HepG2 (cell line): ENCODE data around the gene FAAP20. TPM values are rescaled to one million over a fixed set of nuclear protein-coding genes. Genes with fewer than 3 reads are reported as not detected.

Experiments used
- ELF1 ChIP-seq: sonication (generic); formaldehyde crosslinking; IDR thresholded peaks from 2 replicates; pipeline ENCODE4 v1.4.0; 2020; ENCODE audit warnings: missing genetic modification reagents
- HNF4A ChIP-seq: sonication (generic); formaldehyde crosslinking; IDR thresholded peaks from 2 replicates; pipeline ENCODE4 v1.4.0; 2020; ENCODE audit warnings: missing genetic modification reagents
- NCOA1 ChIP-seq: sonication (generic); formaldehyde crosslinking; IDR thresholded peaks from 2 replicates; pipeline ENCODE4 v1.9.0; 2021; ENCODE audit warnings: missing genetic modification reagents
- RELA ChIP-seq: sonication (generic); formaldehyde crosslinking; IDR thresholded peaks from 2 replicates; pipeline ENCODE4 v1.4.0; 2020; ENCODE audit warnings: missing genetic modification reagents
- RXRA ChIP-seq: sonication (generic); formaldehyde crosslinking; IDR thresholded peaks from 2 replicates; pipeline ENCODE4 v1.5.1; 2020; ENCODE audit warnings: missing genetic modification reagents
- SRSF4 ChIP-seq: fragments of 200-400 bp; formaldehyde crosslinking; IDR thresholded peaks from one replicate; pipeline ENCODE4 v1.6.1; 2018; ENCODE audit warnings: mild to moderate bottlenecking, low read depth, low read length, moderate library complexity; ENCODE audit not compliant: poor library complexity, severe bottlenecking
- SSRP1 ChIP-seq: IDR thresholded peaks from 2 replicates; pipeline ENCODE4 v1.6.1; 2016; ENCODE audit warnings: control low read depth
- TAF1 ChIP-seq: sonication (generic); formaldehyde crosslinking; IDR thresholded peaks from 2 replicates; pipeline ENCODE4 v1.4.0; 2020; ENCODE audit warnings: missing genetic modification reagents
- TCF7L2 ChIP-seq: IDR thresholded peaks from 2 replicates; pipeline ENCODE4 v1.6.1; 2011; ENCODE audit warnings: mild to moderate bottlenecking, low read depth, low read length, moderate library complexity
- ZC3H4 ChIP-seq: sonication (generic); formaldehyde crosslinking; IDR thresholded peaks from 2 replicates; pipeline ENCODE4 v1.4.0; 2020; ENCODE audit warnings: missing genetic modification reagents, borderline replicate concordance
- ZFY ChIP-seq: sonication (generic); formaldehyde crosslinking; IDR thresholded peaks from 2 replicates; pipeline ENCODE4 v1.4.0; 2020; ENCODE audit warnings: missing genetic modification reagents
- ZNF530 ChIP-seq: sonication (generic); formaldehyde crosslinking; IDR thresholded peaks from 2 replicates; pipeline ENCODE4 v1.5.0; 2020; ENCODE audit warnings: low read depth, mild to moderate bottlenecking, missing genetic modification reagents
- polyA plus RNA-seq, 8 experiments: library from polyadenylated mRNA; depleted of rRNA in 3 of 8; stranded (reverse) in 7 of 8; unstranded in 1 of 8; fragments of >200 nt; fragmentation: Illumina TruSeq in 4 of 8; extraction: Trizol in 4 of 8; gene quantifications; 2 replicates each; pipeline versions ENCODE4 v1.2.1 to v1.2.3, GENCODE V29; 2011 to 2016; ENCODE audit warnings: low read depth in 4 of 8, missing spikeins in 1 of 8, mixed read lengths in 1 of 8; ENCODE audit not compliant: insufficient read depth in 1 of 8
- total RNA-seq, 5 experiments: library from RNA; depleted of rRNA; stranded (reverse); fragments of >200 nt; fragmentation: Illumina TruSeq; extraction: Trizol; gene quantifications; 2 replicates each; pipeline ENCODE4 v1.2.3, GENCODE V29; 2016; ENCODE audit warnings: low read depth in 1 of 5
- TF ChIP-seq, protein P1 (sequence below): sonication (generic); formaldehyde crosslinking; IDR thresholded peaks from 2 replicates; pipeline ENCODE4 v1.5.0; 2020; ENCODE audit warnings: mild to moderate bottlenecking, missing genetic modification reagents
- TF ChIP-seq, protein P2 (sequence below): sonication (generic); formaldehyde crosslinking; IDR thresholded peaks from 2 replicates; pipeline ENCODE4 v1.4.0; 2020; ENCODE audit warnings: mild to moderate bottlenecking, missing genetic modification reagents
- TF ChIP-seq, protein P3 (sequence below): sonication (generic); formaldehyde crosslinking; IDR thresholded peaks from 2 replicates; pipeline ENCODE4 v1.4.0; 2020; ENCODE audit warnings: mild to moderate bottlenecking, missing genetic modification reagents, borderline replicate concordance
- TF ChIP-seq, protein P4 (sequence below): sonication (generic); formaldehyde crosslinking; IDR thresholded peaks from 2 replicates; pipeline ENCODE4 v1.5.1; 2020; ENCODE audit warnings: mild to moderate bottlenecking, moderate library complexity, missing genetic modification reagents
- TF ChIP-seq, protein P5 (sequence below): sonication (generic); formaldehyde crosslinking; IDR thresholded peaks from 2 replicates; pipeline ENCODE4 v1.4.0; 2020; ENCODE audit warnings: mild to moderate bottlenecking, missing genetic modification reagents
- TF ChIP-seq, protein P6 (sequence below): sonication (generic); formaldehyde crosslinking; conservative IDR thresholded peaks from 2 replicates; pipeline ENCODE4 v1.8.1; 2023; ENCODE audit warnings: missing genetic modification reagents

FAAP20 gene
- total and polyA plus RNA-seq, 2 of the 13 experiments (the other 11 are each of a cell fraction or from before 2014, with no cell fraction given), result 9.6 to 10.8 TPM

DNA sequence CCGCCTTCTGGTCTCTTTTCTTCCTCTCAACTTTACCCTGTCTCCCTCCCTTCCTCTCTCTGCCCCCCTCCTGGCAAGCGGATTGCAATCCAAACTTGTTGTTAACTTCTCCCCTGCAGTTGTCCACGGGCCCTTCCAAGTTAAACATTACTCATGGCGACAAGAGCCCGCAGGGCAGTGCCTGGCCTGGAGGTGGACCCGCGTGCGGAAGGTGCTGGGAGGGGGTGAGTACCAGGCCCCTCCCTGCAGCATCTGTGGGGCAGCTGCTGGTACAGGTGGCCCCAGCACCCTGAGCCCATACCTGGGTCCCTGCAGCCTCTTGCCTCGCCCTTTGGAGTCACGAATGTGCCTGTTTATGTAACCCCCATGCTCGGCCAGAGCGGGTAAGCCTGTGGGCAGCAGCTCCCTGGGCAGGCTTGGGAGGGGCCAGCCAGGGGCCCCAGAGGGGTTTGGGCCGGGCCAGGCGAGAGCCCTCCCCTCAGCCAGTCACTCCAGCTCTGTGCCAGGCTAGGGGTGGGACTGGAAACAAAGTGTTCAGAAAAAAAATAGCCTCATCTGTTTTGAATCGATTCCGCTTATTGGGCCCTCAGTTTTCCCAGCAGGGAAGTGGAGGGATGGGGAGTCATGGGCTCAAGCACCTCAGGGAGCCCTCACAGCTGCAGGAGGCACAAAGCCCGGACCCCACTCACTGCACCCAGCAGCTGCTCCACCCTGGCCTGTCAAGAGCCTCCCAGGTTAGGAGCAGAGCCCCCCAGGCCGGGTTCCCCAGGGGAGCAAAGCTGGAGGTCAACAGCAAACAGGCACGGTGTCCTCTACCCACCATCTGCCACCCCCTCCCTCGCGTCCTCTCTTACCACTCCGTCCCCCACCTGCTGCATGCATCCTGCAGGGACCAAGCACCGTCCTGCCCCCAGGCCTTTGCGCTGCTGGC is 14.0 kb upstream of the FAAP20 start (continued):
- TF ChIP-seq, protein P1, sequence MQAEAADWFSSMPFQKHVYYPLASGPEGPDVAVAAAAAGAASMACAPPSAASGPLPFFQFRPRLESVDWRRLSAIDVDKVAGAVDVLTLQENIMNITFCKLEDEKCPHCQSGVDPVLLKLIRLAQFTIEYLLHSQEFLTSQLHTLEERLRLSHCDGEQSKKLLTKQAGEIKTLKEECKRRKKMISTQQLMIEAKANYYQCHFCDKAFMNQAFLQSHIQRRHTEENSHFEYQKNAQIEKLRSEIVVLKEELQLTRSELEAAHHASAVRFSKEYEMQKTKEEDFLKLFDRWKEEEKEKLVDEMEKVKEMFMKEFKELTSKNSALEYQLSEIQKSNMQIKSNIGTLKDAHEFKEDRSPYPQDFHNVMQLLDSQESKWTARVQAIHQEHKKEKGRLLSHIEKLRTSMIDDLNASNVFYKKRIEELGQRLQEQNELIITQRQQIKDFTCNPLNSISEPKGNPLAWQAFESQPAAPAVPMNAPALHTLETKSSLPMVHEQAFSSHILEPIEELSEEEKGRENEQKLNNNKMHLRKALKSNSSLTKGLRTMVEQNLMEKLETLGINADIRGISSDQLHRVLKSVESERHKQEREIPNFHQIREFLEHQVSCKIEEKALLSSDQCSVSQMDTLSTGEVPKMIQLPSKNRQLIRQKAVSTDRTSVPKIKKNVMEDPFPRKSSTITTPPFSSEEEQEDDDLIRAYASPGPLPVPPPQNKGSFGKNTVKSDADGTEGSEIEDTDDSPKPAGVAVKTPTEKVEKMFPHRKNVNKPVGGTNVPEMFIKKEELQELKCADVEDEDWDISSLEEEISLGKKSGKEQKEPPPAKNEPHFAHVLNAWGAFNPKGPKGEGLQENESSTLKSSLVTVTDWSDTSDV (CRISPR knock-in tag), result no peak
- TF ChIP-seq, protein P2, sequence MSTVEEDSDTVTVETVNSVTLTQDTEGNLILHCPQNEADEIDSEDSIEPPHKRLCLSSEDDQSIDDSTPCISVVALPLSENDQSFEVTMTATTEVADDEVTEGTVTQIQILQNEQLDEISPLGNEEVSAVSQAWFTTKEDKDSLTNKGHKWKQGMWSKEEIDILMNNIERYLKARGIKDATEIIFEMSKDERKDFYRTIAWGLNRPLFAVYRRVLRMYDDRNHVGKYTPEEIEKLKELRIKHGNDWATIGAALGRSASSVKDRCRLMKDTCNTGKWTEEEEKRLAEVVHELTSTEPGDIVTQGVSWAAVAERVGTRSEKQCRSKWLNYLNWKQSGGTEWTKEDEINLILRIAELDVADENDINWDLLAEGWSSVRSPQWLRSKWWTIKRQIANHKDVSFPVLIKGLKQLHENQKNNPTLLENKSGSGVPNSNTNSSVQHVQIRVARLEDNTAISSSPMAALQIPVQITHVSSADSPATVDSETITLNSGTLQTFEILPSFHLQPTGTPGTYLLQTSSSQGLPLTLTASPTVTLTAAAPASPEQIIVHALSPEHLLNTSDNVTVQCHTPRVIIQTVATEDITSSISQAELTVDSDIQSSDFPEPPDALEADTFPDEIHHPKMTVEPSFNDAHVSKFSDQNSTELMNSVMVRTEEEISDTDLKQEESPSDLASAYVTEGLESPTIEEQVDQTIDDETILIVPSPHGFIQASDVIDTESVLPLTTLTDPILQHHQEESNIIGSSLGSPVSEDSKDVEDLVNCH, result no peak
- no peak for TF ChIP-seq RXRA (CRISPR knock-in tag)
- peak; percentile 33; the same call in 1 of the 2 replicates for TF ChIP-seq ELF1
- TF ChIP-seq SRSF4, result no peak
- TF ChIP-seq, protein P3, sequence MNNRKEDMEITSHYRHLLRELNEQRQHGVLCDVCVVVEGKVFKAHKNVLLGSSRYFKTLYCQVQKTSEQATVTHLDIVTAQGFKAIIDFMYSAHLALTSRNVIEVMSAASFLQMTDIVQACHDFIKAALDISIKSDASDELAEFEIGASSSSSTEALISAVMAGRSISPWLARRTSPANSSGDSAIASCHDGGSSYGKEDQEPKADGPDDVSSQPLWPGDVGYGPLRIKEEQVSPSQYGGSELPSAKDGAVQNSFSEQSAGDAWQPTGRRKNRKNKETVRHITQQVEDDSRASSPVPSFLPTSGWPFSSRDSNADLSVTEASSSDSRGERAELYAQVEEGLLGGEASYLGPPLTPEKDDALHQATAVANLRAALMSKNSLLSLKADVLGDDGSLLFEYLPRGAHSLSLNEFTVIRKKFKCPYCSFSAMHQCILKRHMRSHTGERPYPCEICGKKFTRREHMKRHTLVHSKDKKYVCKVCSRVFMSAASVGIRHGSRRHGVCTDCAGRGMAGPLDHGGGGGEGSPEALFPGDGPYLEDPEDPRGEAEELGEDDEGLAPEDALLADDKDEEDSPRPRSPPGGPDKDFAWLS (CRISPR knock-in tag), result no peak
- TF ChIP-seq TCF7L2, result no peak
- TF ChIP-seq ZNF530 (CRISPR knock-in tag), result no peak
- no peak for TF ChIP-seq ZFY
- TF ChIP-seq, protein P4, sequence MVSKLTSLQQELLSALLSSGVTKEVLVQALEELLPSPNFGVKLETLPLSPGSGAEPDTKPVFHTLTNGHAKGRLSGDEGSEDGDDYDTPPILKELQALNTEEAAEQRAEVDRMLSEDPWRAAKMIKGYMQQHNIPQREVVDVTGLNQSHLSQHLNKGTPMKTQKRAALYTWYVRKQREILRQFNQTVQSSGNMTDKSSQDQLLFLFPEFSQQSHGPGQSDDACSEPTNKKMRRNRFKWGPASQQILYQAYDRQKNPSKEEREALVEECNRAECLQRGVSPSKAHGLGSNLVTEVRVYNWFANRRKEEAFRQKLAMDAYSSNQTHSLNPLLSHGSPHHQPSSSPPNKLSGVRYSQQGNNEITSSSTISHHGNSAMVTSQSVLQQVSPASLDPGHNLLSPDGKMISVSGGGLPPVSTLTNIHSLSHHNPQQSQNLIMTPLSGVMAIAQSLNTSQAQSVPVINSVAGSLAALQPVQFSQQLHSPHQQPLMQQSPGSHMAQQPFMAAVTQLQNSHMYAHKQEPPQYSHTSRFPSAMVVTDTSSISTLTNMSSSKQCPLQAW (CRISPR knock-in tag), result peak; percentile 95
- TF ChIP-seq, protein P5, sequence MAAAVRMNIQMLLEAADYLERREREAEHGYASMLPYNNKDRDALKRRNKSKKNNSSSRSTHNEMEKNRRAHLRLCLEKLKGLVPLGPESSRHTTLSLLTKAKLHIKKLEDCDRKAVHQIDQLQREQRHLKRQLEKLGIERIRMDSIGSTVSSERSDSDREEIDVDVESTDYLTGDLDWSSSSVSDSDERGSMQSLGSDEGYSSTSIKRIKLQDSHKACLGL (CRISPR knock-in tag), result no peak
- TF ChIP-seq RELA, result no peak
- no peak; the same call in 1 of the 2 replicates for TF ChIP-seq HNF4A (CRISPR knock-in tag)
- TF ChIP-seq, protein P6, sequence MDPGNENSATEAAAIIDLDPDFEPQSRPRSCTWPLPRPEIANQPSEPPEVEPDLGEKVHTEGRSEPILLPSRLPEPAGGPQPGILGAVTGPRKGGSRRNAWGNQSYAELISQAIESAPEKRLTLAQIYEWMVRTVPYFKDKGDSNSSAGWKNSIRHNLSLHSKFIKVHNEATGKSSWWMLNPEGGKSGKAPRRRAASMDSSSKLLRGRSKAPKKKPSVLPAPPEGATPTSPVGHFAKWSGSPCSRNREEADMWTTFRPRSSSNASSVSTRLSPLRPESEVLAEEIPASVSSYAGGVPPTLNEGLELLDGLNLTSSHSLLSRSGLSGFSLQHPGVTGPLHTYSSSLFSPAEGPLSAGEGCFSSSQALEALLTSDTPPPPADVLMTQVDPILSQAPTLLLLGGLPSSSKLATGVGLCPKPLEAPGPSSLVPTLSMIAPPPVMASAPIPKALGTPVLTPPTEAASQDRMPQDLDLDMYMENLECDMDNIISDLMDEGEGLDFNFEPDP (CRISPR knock-in tag), result no peak
- TF ChIP-seq SSRP1 (CRISPR knock-in tag), result no peak
- TF ChIP-seq NCOA1 (CRISPR knock-in tag), result no peak
- TF ChIP-seq ZC3H4, result no peak
- TF ChIP-seq TAF1, result peak; percentile 50
